ENCODE measurements around the gene PIGZ.

DNA sequence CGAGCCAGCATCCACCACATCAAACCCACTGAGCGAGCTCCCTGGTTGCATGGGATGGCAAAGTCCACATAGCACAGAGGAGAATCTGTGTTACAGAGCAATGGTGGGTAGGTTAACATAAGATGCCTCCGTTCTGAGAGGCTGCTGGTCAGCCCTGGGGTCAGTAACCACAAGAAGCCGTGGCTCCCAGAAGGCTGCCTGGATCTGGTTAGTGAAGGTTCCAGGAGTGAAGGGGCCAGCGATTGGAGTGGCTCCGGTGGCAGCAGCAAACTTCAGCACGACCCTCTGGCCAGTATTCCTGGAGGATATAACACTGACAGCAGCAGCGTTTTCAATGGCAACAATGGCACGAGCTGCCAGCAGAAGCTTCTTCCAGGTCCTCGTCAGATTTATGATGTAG lies 18.4 kb upstream of the PIGZ start:
- TF ChIP-seq, protein P1, sequence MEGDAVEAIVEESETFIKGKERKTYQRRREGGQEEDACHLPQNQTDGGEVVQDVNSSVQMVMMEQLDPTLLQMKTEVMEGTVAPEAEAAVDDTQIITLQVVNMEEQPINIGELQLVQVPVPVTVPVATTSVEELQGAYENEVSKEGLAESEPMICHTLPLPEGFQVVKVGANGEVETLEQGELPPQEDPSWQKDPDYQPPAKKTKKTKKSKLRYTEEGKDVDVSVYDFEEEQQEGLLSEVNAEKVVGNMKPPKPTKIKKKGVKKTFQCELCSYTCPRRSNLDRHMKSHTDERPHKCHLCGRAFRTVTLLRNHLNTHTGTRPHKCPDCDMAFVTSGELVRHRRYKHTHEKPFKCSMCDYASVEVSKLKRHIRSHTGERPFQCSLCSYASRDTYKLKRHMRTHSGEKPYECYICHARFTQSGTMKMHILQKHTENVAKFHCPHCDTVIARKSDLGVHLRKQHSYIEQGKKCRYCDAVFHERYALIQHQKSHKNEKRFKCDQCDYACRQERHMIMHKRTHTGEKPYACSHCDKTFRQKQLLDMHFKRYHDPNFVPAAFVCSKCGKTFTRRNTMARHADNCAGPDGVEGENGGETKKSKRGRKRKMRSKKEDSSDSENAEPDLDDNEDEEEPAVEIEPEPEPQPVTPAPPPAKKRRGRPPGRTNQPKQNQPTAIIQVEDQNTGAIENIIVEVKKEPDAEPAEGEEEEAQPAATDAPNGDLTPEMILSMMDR (IDR thresholded peaks at IDR 0.05; ENCODE audit: poor library complexity): no peak
- TF ChIP-seq EZH2 (IDR thresholded peaks at IDR 0.05; ENCODE audit: borderline replicate concordance): no peak

All from hepatocyte (in vitro differentiated cells).